Subcutaneous preadipocyte (primary cell): Measurements from ENCODE around the gene MEP1A. TPM values are rescaled to one million over a fixed set of nuclear protein-coding genes. Genes with fewer than 3 reads are reported as not detected.

Experiments
- total RNA-seq: library from RNA; depleted of rRNA; stranded (reverse); fragments of >200 nt; gene quantifications from 2 replicates; pipeline ENCODE4 v1.2.3, GENCODE V29; 2012

The MEP1A gene, protein sequence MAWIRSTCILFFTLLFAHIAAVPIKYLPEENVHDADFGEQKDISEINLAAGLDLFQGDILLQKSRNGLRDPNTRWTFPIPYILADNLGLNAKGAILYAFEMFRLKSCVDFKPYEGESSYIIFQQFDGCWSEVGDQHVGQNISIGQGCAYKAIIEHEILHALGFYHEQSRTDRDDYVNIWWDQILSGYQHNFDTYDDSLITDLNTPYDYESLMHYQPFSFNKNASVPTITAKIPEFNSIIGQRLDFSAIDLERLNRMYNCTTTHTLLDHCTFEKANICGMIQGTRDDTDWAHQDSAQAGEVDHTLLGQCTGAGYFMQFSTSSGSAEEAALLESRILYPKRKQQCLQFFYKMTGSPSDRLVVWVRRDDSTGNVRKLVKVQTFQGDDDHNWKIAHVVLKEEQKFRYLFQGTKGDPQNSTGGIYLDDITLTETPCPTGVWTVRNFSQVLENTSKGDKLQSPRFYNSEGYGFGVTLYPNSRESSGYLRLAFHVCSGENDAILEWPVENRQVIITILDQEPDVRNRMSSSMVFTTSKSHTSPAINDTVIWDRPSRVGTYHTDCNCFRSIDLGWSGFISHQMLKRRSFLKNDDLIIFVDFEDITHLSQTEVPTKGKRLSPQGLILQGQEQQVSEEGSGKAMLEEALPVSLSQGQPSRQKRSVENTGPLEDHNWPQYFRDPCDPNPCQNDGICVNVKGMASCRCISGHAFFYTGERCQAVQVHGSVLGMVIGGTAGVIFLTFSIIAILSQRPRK
- not detected in 2 replicates for total RNA-seq

DNA sequence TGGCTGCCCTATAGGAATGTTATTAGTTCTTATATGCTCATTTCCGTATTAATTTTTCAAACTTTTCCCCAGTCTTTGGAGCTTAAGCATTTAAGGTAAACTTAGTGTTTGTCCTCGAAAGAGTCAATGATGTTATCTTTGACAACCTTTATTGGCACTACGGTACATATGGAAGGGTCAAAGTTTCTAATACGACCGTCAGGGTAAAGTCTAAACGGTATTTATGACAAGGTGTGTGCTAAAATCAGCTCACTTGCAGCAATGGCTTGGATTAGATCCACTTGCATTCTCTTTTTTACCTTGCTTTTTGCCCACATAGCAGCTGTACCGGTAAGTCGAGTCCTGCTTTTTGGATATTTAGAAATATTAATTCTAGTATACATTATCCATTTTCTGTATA is at the start of gene MEP1A:
Gene MEP1A (plus strand): TSS at position 252 of the 400 bp plus-strand sequence. CDS start 10 bp downstream, at position 262.

GRCh38 chr6:46746696-46747095 is 46.5 kb upstream of the MEP1A start, which contains the start of gene ANKRD66:
ANKRD66 (plus strand) TSS chr6:46746933; CDS start chr6:46751949, 5,016 bp downstream.

Other genes starting within 250 kb of the MEP1A start
- 0.37 and 0.39 TPM in 2 replicates for gene CYP39A1, start 140.6 kb upstream of the MEP1A start, total RNA-seq
- 5.9 and 6.6 TPM in 2 replicates for gene SLC25A27, start 140.4 kb upstream of the MEP1A start, total RNA-seq
- under 0.01 and 0.20 TPM in 2 replicates for gene TDRD6, start 105.5 kb upstream of the MEP1A start, total RNA-seq
- gene PLA2G7, start 58.0 kb upstream of the MEP1A start, total RNA-seq: not detected in 2 replicates
- not detected in 2 replicates for gene ANKRD66, start 46.5 kb upstream of the MEP1A start, total RNA-seq
- 0.37 TPM in 1 of 2 replicates, not detected in the other for gene ADGRF5, start 128.5 kb downstream of the MEP1A start, total RNA-seq
- gene ADGRF1, start 248.9 kb downstream of the MEP1A start, total RNA-seq: not detected in 2 replicates